Aorta (tissue), 5 donors: Measurements from ENCODE around the gene GSTT2. TPM values are rescaled to one million over a fixed set of nuclear protein-coding genes. Genes with fewer than 3 reads are reported as not detected.

ENCODE experiments used
- ATAC-seq: fragments of 200-7000 bp; cut with Tn5 transposase; one replicate; pipeline ENCODE4 v1.9.1; 2022; ENCODE audit warnings: moderate library complexity; ENCODE audit not compliant: low FRiP score
- DNase-seq, 2 donors: peaks; one replicate each; pipeline ENCODE4 v3.0.0-alpha.2; 2020
- H3K27ac ChIP-seq, 2 donors: one replicate each; pipeline ENCODE4 v1.5.1; 2013; ENCODE audit warnings: low read length in 2 of 2, mild to moderate bottlenecking in 2 of 2, moderate library complexity in 2 of 2, control low read depth in 1 of 2, inconsistent platforms in 1 of 2, low read depth in 1 of 2
- H3K27me3 ChIP-seq, 2 donors: one replicate each; pipeline ENCODE4 v1.6.1; 2013; ENCODE audit warnings: control low read depth in 1 of 2, low read length in 1 of 2, mild to moderate bottlenecking in 1 of 2, moderate library complexity in 1 of 2; ENCODE audit not compliant: insufficient read depth in 2 of 2, control insufficient read depth in 1 of 2
- H3K36me3 ChIP-seq, 2 donors: one replicate each; pipeline ENCODE4 v1.6.1; 2013; ENCODE audit warnings: control low read depth in 1 of 2, low read length in 1 of 2, mild to moderate bottlenecking in 1 of 2; ENCODE audit not compliant: insufficient read depth in 2 of 2, control insufficient read depth in 1 of 2
- H3K4me1 ChIP-seq, 2 donors: one replicate each; pipeline ENCODE4 v1.6.1; 2013; ENCODE audit warnings: low read length in 2 of 2, control low read depth in 1 of 2, mild to moderate bottlenecking in 1 of 2, moderate library complexity in 1 of 2; ENCODE audit not compliant: insufficient read depth in 2 of 2, control insufficient read depth in 1 of 2
- H3K4me3 ChIP-seq, 2 donors: one replicate each; pipeline ENCODE4 v1.5.1; 2013; ENCODE audit warnings: low read length in 2 of 2, control low read depth in 1 of 2, mild to moderate bottlenecking in 1 of 2
- H3K9me3 ChIP-seq: one replicate; pipeline ENCODE4 v1.6.1; 2013; ENCODE audit warnings: mild to moderate bottlenecking, low read length; ENCODE audit not compliant: control insufficient read depth
- WGBS, 2 donors: extraction: QIAGEN DNeasy Blood & Tissue Kit; methylation state at CpG; one replicate each; pipeline ENCODE4 v1.1.7; 2013; 5-methylcytosine and 5-hydroxymethylcytosine counted together
- intact Hi-C, 2 donors: fragments of 100-400 bp; cut with DNase I; formaldehyde crosslinking; loops; one replicate each; pipeline versions ENCODE4 v1.14.2 to v1.15.0; 2022
- polyA plus RNA-seq, 2 donors: library from polyadenylated mRNA; stranded (reverse); fragments of 200-250 nt; gene quantifications; one replicate each; pipeline ENCODE4 v1.2.3, GENCODE V29; 2013
- total RNA-seq, 2 donors: library from RNA; stranded (reverse); fragmentation: NEBNext Ultra II Directional; extraction: Animal tissue kit (Norgen Biotek cat#: 25700); gene quantifications; one replicate each; pipeline ENCODE4 v1.2.1, GENCODE V29; 2021
- donor health status: healthy with polysubstance abuse.
- donor health status: Bipolar disorder and iron deficiency.
- donor health status: DM: no; HTN: no; CAD: no.
- donor health status: DM: no; HTN: no; CAD: no.
- donor health status: DM: yes; HTN: yes; CAD: no.

GSTT2 gene
- total and polyA plus RNA-seq, 4 donors = 0.94 TPM; not detected in 3

- no peak overlapping the region for H3K4me3 ChIP-seq
- no peak for DNase-seq
- no peak overlapping the region for H3K27ac ChIP-seq
- no peaks in the 10 kb centered on the region for H3K4me1 ChIP-seq
- no peak for ATAC-seq
- no peaks in the 10 kb centered on the region for H3K9me3 ChIP-seq
- intact Hi-C loops = no loop called here
- H3K36me3 ChIP-seq = no peaks in the 10 kb centered on the region
- WGBS, 2 donors = 89 to 90% methylated on average over 6 of the region's 6 CpGs
- H3K27me3 ChIP-seq = no peaks in the 10 kb centered on the region
Measured at GRCh38 chr22:24008381-24009226, 28.7 kb downstream of the GSTT2 start.

- Histone ChIP-seq H3K4me3 (no peak overlapping the region), H3K9me3 (no peaks in the 10 kb centered on the region), H3K27me3 (no peaks in the 10 kb centered on the region), H3K27ac (no peak overlapping the region), H3K4me1 (no peaks in the 10 kb centered on the region), H3K36me3 (no peaks in the 10 kb centered on the region)
- intact Hi-C loops = loop anchor here in 1 of 2 donors (5.0 kb wide), 2 partner anchors 43 to 148 kb away; no protein-coding TSS in a partner anchor
- 84 to 90% methylated on average over 7 of the region's 7 CpGs for WGBS, 2 donors
- ATAC-seq (no peak), DNase-seq (no peak)
Measured at GRCh38 chr22:24009227-24010017, 29.5 kb downstream of the GSTT2 start.

GRCh38 chr22:24010018-24010391, 30.1 kb downstream of the GSTT2 start:
- H3K9me3 ChIP-seq = no peaks in the 10 kb centered on the region
- H3K4me1 ChIP-seq = no peaks in the 10 kb centered on the region
- no peak for ATAC-seq
- WGBS, 2 donors = 92 to 95% methylated on average over 2 of the region's 2 CpGs
- H3K27ac ChIP-seq = no peak overlapping the region
- DNase-seq = no peak
- H3K36me3 ChIP-seq = no peaks in the 10 kb centered on the region
- no peaks in the 10 kb centered on the region for H3K27me3 ChIP-seq
- intact Hi-C loops = loop anchor here in 1 of 2 donors (5.0 kb wide), 2 partner anchors 42 to 147 kb away; no protein-coding TSS in a partner anchor
- no peak overlapping the region for H3K4me3 ChIP-seq

GRCh38 chr22:24011735-24012068, 31.8 kb downstream of the GSTT2 start:
- Histone ChIP-seq H3K4me1 (no peaks in the 10 kb centered on the region), H3K4me3 (peak overlapping the region; percentile 82 to 92), H3K27me3 (no peaks in the 10 kb centered on the region), H3K9me3 (no peaks in the 10 kb centered on the region), H3K27ac (peak overlapping the region in 1 of 2 donors; percentile 65), H3K36me3 (no peaks in the 10 kb centered on the region)
- DNase-seq = no peak
- ATAC-seq = no peak
- WGBS, 2 donors = 1% methylated on average over 10 of the region's 10 CpGs
- intact Hi-C loops = loop anchor here in 1 of 2 donors (5.0 kb wide), 2 partner anchors 41 to 146 kb away; no protein-coding TSS in a partner anchor

- no peak for ATAC-seq
- no peaks in the 10 kb centered on the region for H3K27me3 ChIP-seq
- no peaks in the 10 kb centered on the region for H3K4me1 ChIP-seq
- no peaks in the 10 kb centered on the region for H3K36me3 ChIP-seq
- intact Hi-C loops = no loop called here
- WGBS, 2 donors = 93 to 98% methylated on average over 1 of the region's 1 CpG
- H3K9me3 ChIP-seq = no peaks in the 10 kb centered on the region
- H3K27ac ChIP-seq = no peak overlapping the region
- no peak overlapping the region for H3K4me3 ChIP-seq
- DNase-seq = no peak
Measured at GRCh38 chr22:24016156-24016555, 36.2 kb downstream of the GSTT2 start.

GRCh38 chr22:24021304-24021703, 41.4 kb downstream of the GSTT2 start:
- no peaks in the 10 kb centered on the region for H3K9me3 ChIP-seq
- H3K36me3 ChIP-seq = no peaks in the 10 kb centered on the region
- no peak for ATAC-seq
- no peak overlapping the region for H3K4me3 ChIP-seq
- WGBS, 2 donors = 97 to 99% methylated on average over 3 of the region's 3 CpGs
- DNase-seq = no peak
- intact Hi-C loops = no loop called here
- no peak overlapping the region for H3K27ac ChIP-seq
- H3K27me3 ChIP-seq = no peaks in the 10 kb centered on the region
- H3K4me1 ChIP-seq = no peaks in the 10 kb centered on the region

- no peaks in the 10 kb centered on the region for H3K27me3 ChIP-seq
- DNase-seq (no peak), ATAC-seq (no peak)
- intact Hi-C loops = no loop called here
- no peaks in the 10 kb centered on the region for H3K4me1 ChIP-seq
- H3K9me3 ChIP-seq = no peaks in the 10 kb centered on the region
- no peak overlapping the region for H3K27ac ChIP-seq
- no peak overlapping the region for H3K4me3 ChIP-seq
- H3K36me3 ChIP-seq = no peaks in the 10 kb centered on the region
Measured at GRCh38 chr22:24023204-24023789, 43.4 kb downstream of the GSTT2 start.

GRCh38 chr22:24024354-24024753, 44.4 kb downstream of the GSTT2 start:
- ATAC-seq (no peak), DNase-seq (no peak)
- Histone ChIP-seq H3K27ac (no peak overlapping the region), H3K9me3 (no peaks in the 10 kb centered on the region), H3K36me3 (no peaks in the 10 kb centered on the region), H3K27me3 (no peaks in the 10 kb centered on the region), H3K4me1 (no peaks in the 10 kb centered on the region), H3K4me3 (no peak overlapping the region)
- intact Hi-C loops = no loop called here
- 98 to 99% methylated on average over 3 of the region's 3 CpGs for WGBS, 2 donors
